ENCODE measurements around the gene IP6K3.

Gene IP6K3

DNA sequence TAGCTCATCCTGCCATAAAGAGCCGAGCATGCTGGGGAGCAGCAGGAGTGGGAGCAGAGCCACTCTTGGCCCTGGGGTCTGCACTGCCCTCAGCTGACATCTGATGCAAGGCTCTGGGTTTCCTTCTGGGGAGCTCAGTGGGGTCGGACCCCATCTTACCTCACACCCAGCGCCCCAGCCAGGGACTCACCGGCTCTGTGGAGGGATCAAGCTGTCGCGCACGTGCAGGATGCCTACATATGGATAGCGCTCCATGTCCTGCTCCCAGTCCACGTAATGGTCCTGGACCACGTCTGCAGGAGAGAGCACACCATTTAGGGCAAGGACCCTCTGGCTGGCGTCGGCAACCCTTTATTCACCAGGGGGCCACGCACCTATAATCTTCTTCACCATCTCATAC, 30.1 kb upstream of the IP6K3 start:
- no peak overlapping the region for H3K27ac ChIP-seq
- intact Hi-C loops (cut with DNase I; ENCODE audit: low total_unique reads), result no loop called here

DNA sequence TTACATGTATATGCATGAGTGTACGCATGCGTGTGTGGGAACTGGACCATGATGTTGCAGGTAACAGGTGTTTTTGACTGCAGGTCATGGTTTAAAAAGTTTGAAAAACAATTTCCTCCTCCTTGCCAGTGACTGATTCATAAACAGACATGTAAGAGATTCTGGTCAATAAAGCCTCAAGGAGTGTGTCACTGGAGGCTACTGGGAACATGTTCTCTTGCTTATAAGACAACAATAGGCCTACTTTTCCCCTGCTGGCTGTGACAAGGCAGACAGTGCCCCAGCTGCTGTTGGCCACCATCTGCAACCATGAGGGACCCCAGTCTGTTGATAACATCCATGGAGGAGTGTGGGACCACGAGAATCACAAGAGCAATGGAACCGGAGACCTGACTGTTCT, 29.5 kb upstream of the IP6K3 start:
- intact Hi-C loops (cut with DNase I; ENCODE audit: low total_unique reads), result no loop called here
- no peak for DNase-seq
- no peaks in the 10 kb centered on the region for H3K27me3 ChIP-seq
- H3K4me1 ChIP-seq, result peaks cover 0 to 24% (median 21%) of the 10 kb centered on the region in 4 donors
- TF ChIP-seq, protein P1, sequence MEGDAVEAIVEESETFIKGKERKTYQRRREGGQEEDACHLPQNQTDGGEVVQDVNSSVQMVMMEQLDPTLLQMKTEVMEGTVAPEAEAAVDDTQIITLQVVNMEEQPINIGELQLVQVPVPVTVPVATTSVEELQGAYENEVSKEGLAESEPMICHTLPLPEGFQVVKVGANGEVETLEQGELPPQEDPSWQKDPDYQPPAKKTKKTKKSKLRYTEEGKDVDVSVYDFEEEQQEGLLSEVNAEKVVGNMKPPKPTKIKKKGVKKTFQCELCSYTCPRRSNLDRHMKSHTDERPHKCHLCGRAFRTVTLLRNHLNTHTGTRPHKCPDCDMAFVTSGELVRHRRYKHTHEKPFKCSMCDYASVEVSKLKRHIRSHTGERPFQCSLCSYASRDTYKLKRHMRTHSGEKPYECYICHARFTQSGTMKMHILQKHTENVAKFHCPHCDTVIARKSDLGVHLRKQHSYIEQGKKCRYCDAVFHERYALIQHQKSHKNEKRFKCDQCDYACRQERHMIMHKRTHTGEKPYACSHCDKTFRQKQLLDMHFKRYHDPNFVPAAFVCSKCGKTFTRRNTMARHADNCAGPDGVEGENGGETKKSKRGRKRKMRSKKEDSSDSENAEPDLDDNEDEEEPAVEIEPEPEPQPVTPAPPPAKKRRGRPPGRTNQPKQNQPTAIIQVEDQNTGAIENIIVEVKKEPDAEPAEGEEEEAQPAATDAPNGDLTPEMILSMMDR (IDR thresholded peaks at IDR 0.05), result no peak
- no peak overlapping the region for H3K27ac ChIP-seq
- peaks cover 81 to 92% (median 91%) of the 10 kb centered on the region in 3 donors for H3K36me3 ChIP-seq
- no peaks in the 10 kb centered on the region for H3K9me3 ChIP-seq
- H3K4me3 ChIP-seq, result no peak overlapping the region

More for the DNA sequence above, 30.1 kb upstream of the IP6K3 start:
- Histone ChIP-seq H3K9me3 (no peaks in the 10 kb centered on the region), H3K4me3 (no peak overlapping the region), H3K27me3 (no peaks in the 10 kb centered on the region), H3K4me1 (peaks cover 0 to 24% (median 18%) of the 10 kb centered on the region in 4 donors), H3K36me3 (peaks cover 84 to 98% (median 96%) of the 10 kb centered on the region in 3 donors)
- TF ChIP-seq, protein P1 (IDR thresholded peaks at IDR 0.05), result no peak
- no peak for DNase-seq

DNA sequence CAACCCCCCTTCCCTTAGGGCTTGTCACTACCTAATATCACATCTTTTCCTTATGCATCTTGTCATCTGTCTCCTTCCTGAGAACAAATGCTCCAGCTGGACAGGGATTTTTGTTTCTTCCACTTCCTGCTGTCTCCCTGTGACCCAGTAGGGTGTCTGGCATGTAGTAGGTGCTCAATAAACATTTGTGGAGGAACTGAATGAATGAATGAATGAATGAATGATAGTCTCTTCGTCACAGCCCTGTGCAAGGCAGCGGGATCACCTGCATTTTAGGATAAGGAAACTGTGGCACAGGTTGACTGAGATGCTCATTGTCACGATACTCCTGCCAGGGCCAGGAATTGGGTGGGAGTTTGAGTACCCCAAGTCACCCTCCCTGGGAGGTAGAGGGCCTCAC, 28.1 kb upstream of the IP6K3 start:
- Histone ChIP-seq H3K4me1 (peaks cover 0 to 39% (median 33%) of the 10 kb centered on the region in 4 donors), H3K27ac (no peak overlapping the region), H3K4me3 (no peak overlapping the region), H3K27me3 (no peaks in the 10 kb centered on the region), H3K36me3 (peaks cover 67 to 78% (median 77%) of the 10 kb centered on the region in 3 donors), H3K9me3 (no peaks in the 10 kb centered on the region)
- intact Hi-C loops (cut with DNase I; ENCODE audit: low total_unique reads), result loop anchor here (5.0 kb wide), 1 partner anchor 378 kb away; no protein-coding TSS in a partner anchor
- TF ChIP-seq, protein P1 (IDR thresholded peaks at IDR 0.05), result no peak
- no peak for DNase-seq

DNA sequence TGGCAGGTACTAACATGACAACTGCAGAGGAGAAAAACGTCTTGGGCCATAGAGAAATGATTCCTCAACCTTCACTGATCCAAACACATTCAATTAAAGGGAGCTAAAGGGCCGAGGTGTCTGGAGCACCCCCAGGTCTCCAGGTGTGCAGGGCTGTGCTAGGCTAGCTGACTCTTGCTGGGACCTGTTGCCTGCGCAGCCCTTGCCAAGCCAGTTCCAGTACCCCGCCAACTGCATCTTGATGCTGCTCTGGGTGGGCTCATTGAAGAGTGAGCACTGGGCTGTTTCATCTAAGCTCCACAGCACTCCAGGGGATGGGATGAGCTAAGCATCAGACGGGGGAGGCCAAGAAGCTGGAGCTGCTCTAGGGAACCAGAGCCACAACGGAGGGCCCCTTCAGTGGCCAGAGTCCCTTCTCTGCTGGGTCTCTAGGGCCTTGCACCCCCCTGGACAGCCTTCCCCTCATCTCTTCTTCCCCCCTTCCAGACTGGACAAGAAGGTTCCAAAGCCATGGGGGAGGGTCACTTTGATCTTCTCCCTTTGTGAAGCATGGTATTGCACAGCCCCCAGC, 26.3 kb upstream of the IP6K3 start:
- Histone ChIP-seq H3K9me3 (no peaks in the 10 kb centered on the region), H3K36me3 (peaks cover 49 to 60% (median 59%) of the 10 kb centered on the region in 3 donors), H3K4me1 (peaks cover 0 to 52% (median 40%) of the 10 kb centered on the region in 4 donors), H3K4me3 (no peak overlapping the region), H3K27me3 (no peaks in the 10 kb centered on the region), H3K27ac (peak overlapping the region in 1 of 2 donors; percentile 76)
- TF ChIP-seq, protein P1 (IDR thresholded peaks at IDR 0.05), result no peak
- no peak for DNase-seq
- intact Hi-C loops (cut with DNase I; ENCODE audit: low total_unique reads), result loop anchor here (5.0 kb wide), 1 partner anchor 379 kb away; no protein-coding TSS in a partner anchor

DNA sequence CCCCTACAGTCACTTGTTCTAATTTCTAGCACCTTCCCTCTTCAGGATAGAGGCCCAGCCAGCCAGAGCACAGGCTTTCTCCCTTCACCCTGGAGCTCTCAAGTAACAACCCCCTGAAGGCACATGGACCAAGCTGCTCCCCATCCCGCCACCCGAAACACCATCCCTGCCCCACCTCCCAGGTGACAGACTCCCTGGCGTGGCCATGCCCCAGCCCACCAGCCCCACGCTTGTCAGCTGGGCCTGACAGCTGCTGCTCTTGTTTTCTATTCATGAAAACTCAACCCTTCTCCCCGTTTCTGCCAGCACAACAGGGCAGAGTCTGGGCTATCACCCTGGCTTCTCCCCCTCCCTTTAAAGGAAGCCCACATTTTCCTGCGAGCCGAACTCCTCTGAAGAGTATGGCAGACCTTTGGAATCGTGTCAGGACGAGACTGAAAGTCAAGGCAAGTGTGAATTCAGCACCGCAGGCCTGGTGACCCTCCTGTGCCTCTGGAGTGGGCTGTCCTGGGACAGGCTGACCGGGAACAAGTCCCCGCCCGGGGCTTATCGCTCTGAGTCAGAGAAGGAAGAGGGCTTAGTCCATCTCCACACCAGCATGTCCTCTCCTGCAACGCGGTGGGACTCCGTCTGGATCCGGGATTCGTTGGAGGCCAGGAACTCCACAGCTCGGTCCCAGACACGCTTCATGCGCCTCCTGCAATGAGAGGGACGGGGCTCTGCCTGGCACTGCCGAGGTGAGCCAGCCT, 25.6 kb upstream of the IP6K3 start:
- H3K9me3 ChIP-seq, result no peaks in the 10 kb centered on the region

More for the DNA sequence above, 25.6 kb upstream of the IP6K3 start:
- H3K36me3 ChIP-seq, result peaks cover 41 to 52% (median 52%) of the 10 kb centered on the region in 3 donors
- peak overlapping the region; percentile 69 to 76 for H3K27ac ChIP-seq
- peaks cover 0 to 52% (median 40%) of the 10 kb centered on the region in 4 donors for H3K4me1 ChIP-seq
- intact Hi-C loops (cut with DNase I; ENCODE audit: low total_unique reads), result loop anchor here (5.0 kb wide), 1 partner anchor 380 kb away; no protein-coding TSS in a partner anchor
- DNase-seq, result no peak
- peak overlapping the region; percentile 3 to 31 for H3K4me3 ChIP-seq
- TF ChIP-seq, protein P1 (IDR thresholded peaks at IDR 0.05), result no peak
- no peaks in the 10 kb centered on the region for H3K27me3 ChIP-seq

All from tibial artery (tissue), 4 donors.